Stimulated activated CD4-positive, alpha-beta T cell treated with anti-CD3 and anti-CD28 coated beads, Interleukin-2, amount 100 ng/mL, for 48 hours (primary cell): ENCODE data around the gene PAX6.

Source experiments
- DNase-seq, 2 donors: peaks; one replicate each; pipeline ENCODE4 v3.0.0-alpha.2; 2020

Gene PAX6

GRCh38 chr11:31810779-31811647, at the start of gene PAX6:
TSS of gene PAX6 (minus strand) at chr11:31811322. CDS start at chr11:31806411, 4,911 bp downstream.
- no peak for DNase-seq

GRCh38 chr11:31860391-31860790, 49.3 kb upstream of the PAX6 start:
- DNase-seq: no peak

GRCh38 chr11:31856248-31856647, 45.1 kb upstream of the PAX6 start:
- no peak for DNase-seq

GRCh38 chr11:31855466-31855865, 44.3 kb upstream of the PAX6 start:
- DNase-seq: no peak

- DNase-seq: no peak
Measured at GRCh38 chr11:31850365-31850764, 39.2 kb upstream of the PAX6 start.

- DNase-seq: no peak
Measured at GRCh38 chr11:31847761-31848160, 36.6 kb upstream of the PAX6 start.

- no peak for DNase-seq
Measured at GRCh38 chr11:31845331-31845730, 34.2 kb upstream of the PAX6 start.

GRCh38 chr11:31844351-31844750, 33.2 kb upstream of the PAX6 start:
- DNase-seq: no peak

- no peak for DNase-seq
Measured at GRCh38 chr11:31841435-31841834, 30.3 kb upstream of the PAX6 start.

GRCh38 chr11:31834237-31834636, 23.1 kb upstream of the PAX6 start:
- DNase-seq: no peak

- DNase-seq: no peak
Measured at GRCh38 chr11:31830406-31830805, 19.3 kb upstream of the PAX6 start.

- no peak for DNase-seq
Measured at GRCh38 chr11:31828217-31828616, 17.1 kb upstream of the PAX6 start.

GRCh38 chr11:31827455-31828206, 16.5 kb upstream of the PAX6 start:
- no peak for DNase-seq

GRCh38 chr11:31826536-31827438, 15.7 kb upstream of the PAX6 start:
- DNase-seq: no peak

GRCh38 chr11:31825838-31826484, 14.8 kb upstream of the PAX6 start:
- no peak for DNase-seq

- DNase-seq: no peak
Measured at GRCh38 chr11:31824879-31825837, 14.0 kb upstream of the PAX6 start.

- DNase-seq: no peak
Measured at GRCh38 chr11:31824332-31824878, 13.3 kb upstream of the PAX6 start.

GRCh38 chr11:31823644-31824331, 12.7 kb upstream of the PAX6 start:
- no peak for DNase-seq

GRCh38 chr11:31822927-31823643, 12.0 kb upstream of the PAX6 start:
- no peak for DNase-seq
